EH (cell line): ENCODE results near the gene RNF151.
"Not testable (repeated sequence)": the region's sequence is repeated elsewhere in the genome, so short reads cannot be mapped to it uniquely, and the experiment has no call there.

Source experiments
- DNase-seq: peaks from one replicate; pipeline ENCODE4 v3.0.0-alpha.2; 2015; ENCODE audit warnings: low read depth

The RNF151 gene

GRCh38 chr16:1959269-1960039 is 7.2 kb upstream of the RNF151 start, which contains the start of gene NDUFB10:
TSS of gene NDUFB10 (plus strand) at chr16:1959538. CDS start at chr16:1959625, 87 bp downstream.
- peak; percentile 89 for DNase-seq

- DNase-seq = peak; percentile 42
These were observed 5.7 kb upstream of the RNF151 start for GRCh38 chr16:1960665-1961630.

- DNase-seq = no peak
These were observed 5.0 kb upstream of the RNF151 start for GRCh38 chr16:1961651-1962067.

- not testable (repeated sequence) for DNase-seq
These were observed 4.2 kb upstream of the RNF151 start for GRCh38 chr16:1962161-1963153.

- peak; percentile 48 for DNase-seq
These were observed 2.7 kb upstream of the RNF151 start for GRCh38 chr16:1963806-1964505.

- peak; percentile 99 for DNase-seq
These were observed 1.9 kb upstream of the RNF151 start, which contains the start of gene RPS2 for GRCh38 chr16:1964506-1965395. TSS of gene RPS2 (minus strand) at chr16:1964826. CDS start at chr16:1964625, 201 bp downstream.

- no peak for DNase-seq
These were observed 1.2 kb upstream of the RNF151 start for GRCh38 chr16:1965396-1966001.

- DNase-seq = no peak
These were observed 1.7 kb downstream of the RNF151 start for GRCh38 chr16:1968146-1968953.

- DNase-seq = peak; percentile 94
These were observed 5.3 kb downstream of the RNF151 start, which contains the start of gene TBL3 for GRCh38 chr16:1971796-1972489. TSS of gene TBL3 (plus strand) at chr16:1972053. CDS start at chr16:1972165, 112 bp downstream.

- no peak for DNase-seq
These were observed 5.8 kb downstream of the RNF151 start for GRCh38 chr16:1972490-1972877.

GRCh38 chr16:1973461-1974156 is 7.0 kb downstream of the RNF151 start:
- no peak for DNase-seq

- no peak for DNase-seq
These were observed 7.8 kb downstream of the RNF151 start for GRCh38 chr16:1974157-1975070.

GRCh38 chr16:1975432-1976215 is 9.0 kb downstream of the RNF151 start:
- no peak for DNase-seq

GRCh38 chr16:1976216-1976520 is 9.5 kb downstream of the RNF151 start:
- DNase-seq = no peak
